Suppressor macrophage (primary cell): ENCODE measurements around the gene ADGRB3.
"Not testable (repeated sequence)": the region's sequence is repeated elsewhere in the genome, so short reads cannot be mapped to it uniquely, and the experiment has no call there.

Experiments used
- DNase-seq, 4 experiments: peaks; one replicate each; pipeline ENCODE4 v3.0.0-alpha.2; 2020 to 2022

The ADGRB3 gene

DNA sequence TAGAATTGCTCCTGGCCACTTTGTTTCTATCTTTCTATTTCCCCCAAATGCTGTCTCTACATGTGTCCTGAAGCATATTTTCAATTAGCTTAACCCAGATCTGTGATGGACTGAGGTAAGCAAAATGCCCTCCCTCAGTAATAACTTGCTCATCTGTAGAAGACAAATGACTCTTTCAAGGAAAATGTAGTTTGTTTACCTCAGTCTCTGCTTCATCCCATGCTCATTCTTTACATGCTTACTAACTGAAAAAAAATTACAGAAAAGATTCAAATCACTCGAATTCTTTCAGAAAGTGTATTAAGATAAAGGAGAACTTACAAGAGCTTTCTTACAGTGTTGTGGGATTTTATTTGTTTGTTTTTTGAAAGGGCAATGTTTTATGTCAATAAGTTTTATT is 630.6 kb downstream of the ADGRB3 start:
- no peak for DNase-seq

DNA sequence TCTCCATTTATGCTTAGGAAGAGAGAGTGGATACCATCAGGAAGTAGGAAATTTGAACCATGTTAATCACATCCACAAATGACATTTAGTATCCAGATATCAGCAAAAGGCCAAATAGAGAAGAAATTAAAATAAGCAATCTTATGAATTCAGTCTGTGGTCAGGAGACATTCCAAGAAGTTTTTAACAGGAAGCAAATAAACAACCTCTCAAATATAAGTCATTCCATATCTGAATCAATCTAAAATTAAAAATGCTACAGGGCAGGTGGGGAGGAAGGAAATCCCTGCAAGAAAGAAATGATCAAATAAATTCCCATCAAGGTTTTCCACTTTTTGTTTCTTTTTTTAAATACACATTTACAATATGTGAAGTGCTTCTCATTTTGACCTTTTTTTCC is 641.1 kb downstream of the ADGRB3 start:
- no peak for DNase-seq

DNA sequence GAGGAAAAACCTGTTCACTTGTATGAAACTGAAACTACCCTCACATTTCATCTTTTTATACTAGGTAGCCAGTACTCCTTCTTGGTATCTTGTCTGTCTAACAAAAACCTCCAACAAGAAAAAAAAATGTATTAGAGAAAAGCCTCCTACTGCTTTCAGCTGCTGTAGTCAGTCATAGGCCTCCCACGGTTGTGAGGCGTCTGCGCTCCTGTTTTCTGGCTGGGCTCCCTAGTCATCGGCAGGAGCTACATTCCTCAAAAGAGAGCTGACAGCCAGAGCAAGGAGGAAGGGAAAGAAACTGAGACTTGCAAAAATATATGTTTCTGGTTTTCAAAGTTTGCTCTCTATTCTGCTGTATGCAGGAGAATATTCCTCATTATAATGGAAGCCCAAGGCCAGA is 644.7 kb downstream of the ADGRB3 start:
- no peak for DNase-seq

DNA sequence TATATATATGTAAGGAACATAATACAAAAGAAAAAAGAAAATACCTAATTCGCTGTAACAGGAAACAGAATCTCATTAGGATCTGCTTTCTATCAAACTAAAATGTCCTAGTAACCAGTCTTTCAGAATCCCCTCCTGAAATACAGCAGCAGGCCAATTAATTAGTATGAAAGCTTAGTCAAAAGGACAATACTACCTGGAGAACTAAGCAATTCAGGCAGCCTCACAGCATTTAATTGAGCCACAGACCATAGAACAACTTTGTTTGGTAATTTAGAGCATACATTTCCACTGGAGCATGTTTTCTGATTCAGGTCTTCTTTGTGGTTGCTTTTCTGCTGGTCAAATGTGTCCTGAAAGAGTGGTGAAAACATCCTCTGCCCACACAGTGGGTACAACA is 645.8 kb downstream of the ADGRB3 start:
- no peak for DNase-seq

DNA sequence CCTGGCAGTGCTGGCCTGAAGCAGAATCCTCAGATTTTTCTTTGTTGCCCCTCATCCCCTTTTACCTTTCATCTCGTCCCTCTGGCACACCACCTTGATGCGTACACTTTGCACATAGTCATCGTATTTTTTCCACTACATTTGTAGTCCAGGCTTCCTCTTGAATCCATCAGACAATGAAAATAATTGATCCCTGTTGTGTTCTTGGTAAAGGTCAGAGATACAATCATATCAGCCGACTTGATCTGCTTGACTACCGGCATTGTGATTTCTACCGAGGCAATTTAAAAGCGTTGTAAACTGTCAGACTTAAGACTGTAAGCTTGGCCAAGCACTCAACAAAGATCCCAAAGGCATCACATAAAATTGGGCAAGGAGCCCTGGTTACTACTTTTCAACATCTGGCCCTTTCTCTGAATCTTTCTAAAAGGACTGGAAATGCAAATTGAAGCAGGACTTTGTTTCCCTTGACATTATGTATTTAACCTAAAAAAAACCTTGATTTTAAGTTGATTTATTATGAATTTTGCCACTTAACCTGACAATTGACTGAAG is 649.2 kb downstream of the ADGRB3 start:
- DNase-seq: no peak

DNA sequence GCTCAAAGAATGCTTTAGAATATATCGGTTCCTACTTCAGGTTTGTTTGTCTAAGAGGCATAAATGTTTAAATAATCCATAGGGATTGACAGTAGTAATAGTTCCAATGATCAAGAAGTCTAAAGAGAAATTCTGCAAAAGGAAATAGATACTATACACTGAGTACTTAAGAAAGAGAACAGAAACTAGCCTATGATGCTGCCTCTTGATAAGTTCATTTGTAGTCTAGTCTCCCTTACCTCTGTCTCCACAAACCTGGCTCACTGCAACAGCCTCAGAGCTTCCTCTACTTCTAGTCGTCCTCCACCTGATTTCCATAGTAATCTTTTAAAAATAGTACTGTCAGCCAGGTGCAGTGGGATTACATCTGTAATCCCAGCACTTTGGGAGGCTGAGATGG is 650.0 kb downstream of the ADGRB3 start:
- no peak for DNase-seq

DNA sequence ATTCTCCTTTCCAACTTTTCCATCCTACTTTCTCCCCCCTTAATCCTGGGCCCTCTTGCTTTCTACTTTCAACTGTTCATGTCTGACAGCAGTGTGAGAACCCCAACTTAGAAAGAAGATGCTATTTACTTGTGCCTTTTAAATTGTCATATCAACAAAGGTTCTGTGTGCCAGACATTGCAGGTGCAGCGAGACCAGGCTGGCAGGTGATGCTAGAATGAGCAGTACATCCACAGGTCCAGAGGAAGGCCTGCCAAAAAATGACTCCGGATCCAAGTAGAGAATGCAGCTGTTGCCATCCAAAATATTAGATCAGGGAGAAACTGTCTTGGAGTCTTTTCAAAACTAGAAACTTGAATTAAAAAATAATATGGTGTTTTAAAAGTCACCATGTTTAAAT is 651.2 kb downstream of the ADGRB3 start:
- no peak for DNase-seq

DNA sequence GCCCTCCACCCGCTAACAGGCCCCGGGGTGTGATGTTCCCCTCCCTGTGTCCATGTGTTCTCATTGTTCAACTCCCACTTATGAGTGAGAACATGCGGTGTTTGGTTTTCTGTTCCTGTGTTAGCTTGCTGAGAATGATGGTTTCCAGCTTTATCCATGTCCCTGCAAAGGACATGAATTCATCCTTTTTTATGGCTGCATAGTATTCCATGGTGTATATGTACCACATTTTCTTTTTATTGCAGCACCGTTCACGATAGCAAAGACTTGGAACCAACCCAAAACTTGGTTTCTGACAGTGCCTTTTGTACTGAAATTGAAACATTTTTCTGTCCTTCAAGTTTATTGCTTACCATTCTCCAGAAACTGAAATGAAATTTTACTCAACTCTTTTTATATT is 653.1 kb downstream of the ADGRB3 start:
- DNase-seq: not testable (repeated sequence)

DNA sequence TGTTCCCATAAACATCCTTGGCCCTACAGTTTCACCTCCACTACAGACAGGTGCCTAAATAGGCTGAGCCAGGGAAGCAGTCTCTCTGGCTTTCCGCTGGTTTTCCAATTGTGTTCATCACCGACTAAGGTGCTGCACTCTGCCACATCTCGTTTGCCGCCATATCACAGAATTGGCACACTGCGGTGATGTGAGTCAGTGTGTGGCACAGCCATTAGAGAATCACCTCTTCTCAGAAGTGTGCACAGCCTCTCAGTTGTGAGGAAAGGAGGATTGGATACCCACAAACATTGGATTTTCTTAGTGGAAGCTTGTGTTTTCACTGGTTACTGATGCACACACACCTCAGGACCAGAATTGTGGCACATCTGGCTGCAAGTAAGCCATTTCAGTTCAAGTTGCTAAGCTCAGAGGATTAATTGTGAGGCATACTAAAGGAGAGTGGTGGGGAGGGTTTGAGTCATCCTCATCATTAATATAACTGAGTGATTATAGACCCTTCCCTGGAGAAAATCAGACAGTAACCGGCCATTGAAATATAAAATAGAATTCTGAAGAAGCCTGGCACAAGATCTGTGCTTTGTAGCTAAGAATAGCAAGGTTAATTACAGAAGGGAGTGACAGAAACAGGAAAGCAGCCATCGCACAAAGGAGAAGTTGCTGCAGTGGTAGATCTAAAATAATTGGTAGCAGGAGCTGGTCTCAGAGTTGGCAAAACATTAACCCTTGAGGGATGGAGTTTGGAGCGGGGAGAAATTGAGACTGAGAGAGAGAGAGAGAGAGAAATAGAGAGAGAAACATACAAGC is 654.8 kb downstream of the ADGRB3 start:
- no peak for DNase-seq

DNA sequence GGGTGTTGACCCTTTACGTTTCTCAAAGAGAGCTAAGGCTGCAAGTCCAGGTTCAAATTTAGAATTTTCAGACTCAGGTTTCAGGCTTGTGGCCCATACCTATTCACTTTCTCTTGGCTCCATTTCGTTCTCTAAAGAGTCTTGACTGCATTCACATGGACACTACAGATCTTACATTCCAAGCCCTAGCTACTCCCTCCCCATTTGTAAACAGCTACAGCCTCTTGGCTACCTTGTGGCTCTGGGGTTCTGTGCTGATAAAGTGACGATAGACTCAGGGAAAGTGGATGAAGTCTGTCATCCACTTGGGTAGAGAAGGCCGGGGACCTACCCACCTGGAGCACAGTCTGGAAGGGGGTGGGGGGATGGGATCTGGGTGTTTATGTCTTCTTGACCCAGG is 658.4 kb downstream of the ADGRB3 start:
- no peak for DNase-seq

DNA sequence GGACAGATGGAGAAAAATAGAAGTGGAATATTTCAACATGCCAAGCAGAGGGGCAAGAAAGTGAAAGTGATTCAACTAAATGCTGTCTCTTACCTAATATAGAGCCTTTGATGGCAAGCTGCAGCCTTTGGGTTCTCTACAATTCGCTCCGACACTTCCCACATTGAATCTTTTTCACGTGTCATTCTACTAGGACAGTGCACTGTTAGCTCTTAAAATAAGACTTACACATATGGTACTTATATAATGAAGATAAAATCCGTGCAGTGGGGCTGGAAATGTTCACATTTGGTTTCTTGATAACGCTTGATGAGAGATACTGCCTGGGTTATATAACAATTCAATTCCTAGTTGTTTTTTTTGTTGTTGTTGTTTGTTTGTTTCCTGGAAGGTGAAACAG is 659.3 kb downstream of the ADGRB3 start:
- DNase-seq: no peak

DNA sequence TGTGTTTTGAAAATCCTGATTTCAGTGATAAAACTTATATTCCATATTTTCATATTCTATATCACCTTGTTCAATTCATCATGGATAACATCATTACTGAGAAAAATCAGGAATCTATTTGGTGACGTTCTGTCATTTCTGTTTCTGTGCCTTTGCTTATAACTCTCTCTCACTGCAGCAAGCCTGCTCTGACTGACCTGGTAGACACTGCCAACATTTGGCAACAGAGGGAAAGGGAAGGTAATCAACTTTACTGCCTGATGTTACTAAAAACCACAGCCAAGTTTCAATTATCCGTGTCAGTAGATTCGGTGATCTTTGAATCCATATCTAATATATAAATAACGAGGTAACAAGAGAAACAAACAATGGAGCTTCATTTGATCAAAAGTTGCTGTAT is 659.8 kb downstream of the ADGRB3 start:
- DNase-seq: no peak

DNA sequence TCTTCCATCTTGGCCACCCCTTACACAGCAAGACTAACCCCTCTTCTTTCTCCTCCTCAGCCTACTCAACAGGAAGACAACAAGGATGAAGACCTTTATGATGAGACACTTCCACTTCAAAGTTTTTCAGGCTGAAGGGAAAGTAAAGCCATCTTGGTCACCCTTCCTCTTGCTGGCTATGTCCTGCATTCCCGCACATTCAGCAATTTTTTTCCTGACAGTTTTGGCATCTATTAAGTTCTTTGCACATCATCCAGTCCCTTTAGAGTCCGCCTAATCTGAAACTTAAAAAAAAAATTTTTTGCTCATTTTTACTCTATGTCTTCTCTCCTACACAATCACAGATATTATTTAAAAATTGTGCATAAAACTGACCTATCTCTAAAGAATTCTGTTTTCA is 668.3 kb downstream of the ADGRB3 start:
- no peak for DNase-seq

DNA sequence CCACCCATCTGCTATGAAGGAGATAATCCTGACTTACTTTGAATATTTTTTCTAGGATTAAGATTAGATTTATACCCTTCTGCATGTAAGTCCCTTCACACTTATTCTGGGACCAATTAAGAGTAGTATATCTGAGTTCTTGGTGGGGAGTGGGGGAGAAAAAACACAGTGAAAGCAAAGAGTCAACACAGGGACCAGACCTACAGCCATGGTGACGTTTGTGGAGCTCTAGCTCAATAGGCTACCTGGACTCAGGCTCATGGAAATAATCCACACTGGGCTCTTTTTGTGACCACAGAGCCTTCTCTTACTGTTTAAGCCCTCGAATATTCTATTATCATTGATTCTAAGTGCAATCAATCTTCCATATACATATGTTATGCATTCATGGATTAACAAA is 670.4 kb downstream of the ADGRB3 start:
- DNase-seq: no peak

DNA sequence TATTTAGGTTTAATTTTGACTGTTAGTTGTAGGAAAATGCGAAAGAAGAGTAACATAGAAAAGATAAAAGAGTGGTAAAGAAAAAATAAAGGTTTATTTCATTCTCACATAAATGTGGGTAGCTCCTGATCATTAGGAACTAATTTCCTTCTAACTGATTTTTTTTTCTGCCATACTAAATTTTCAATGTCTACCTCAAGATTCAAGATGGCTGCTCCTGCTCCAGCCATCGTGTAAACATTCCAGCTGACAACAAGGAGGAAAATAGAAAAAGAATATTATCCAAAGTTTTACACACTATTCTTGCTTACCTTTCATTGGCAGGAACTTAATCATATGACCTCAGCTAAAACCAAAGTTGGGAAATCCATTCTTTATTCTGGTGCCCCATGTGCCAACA is 673.5 kb downstream of the ADGRB3 start:
- DNase-seq: no peak

DNA sequence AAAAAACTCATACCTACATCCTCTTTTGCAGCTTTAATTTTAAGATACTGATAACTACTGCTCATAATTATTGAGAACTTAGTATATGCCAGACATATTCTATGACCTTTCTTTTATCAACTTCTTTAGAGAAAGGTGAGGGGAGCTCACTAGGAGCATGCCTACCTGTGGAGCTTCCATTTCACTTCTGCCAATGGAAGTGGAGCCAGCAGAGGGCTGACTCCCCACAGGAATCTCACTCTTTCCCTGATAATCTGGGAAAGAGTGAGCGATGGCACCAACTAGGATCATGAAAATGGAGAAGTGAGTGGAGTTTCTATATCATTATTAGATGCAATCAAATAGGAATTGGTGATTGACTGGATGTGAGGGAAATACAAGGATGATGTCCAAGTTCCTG is 676.8 kb downstream of the ADGRB3 start:
- no peak for DNase-seq

DNA sequence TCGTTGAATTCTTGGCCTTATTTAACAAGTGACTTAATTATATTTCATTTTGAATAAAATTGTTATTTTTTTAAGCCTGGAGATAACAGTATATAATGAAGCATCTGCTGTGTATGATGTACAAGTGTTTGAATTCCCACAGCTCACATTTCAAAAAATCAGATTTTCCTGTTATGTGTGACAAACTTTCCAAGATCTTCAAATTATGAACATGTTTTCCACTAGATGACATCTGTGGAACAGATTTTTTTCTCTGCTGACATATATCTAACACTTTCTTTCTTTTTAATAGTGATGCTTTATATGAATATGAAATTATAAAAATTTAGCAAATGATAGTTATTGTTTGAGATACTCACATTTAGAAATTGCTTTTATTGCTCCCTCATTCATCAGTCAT is 678.9 kb downstream of the ADGRB3 start:
- DNase-seq: no peak

DNA sequence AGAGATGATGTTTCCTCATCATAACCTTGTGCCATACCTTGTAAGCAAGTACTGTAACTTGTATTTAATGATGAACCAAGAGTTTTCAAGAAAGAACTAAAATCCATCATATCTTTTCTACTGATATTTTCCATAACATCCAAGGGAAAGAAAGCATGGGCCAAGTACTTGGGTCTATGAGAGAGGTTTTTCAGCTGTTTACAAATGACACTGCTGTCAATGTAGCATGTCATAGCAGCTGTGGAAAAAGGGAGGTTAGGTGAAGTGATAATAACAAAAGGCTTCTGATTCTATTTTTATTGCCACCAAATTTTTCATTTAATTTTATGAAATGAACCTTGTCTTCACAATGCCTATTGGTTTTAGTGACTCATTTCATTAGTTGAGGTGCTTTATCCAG is 679.4 kb downstream of the ADGRB3 start:
- DNase-seq: no peak

DNA sequence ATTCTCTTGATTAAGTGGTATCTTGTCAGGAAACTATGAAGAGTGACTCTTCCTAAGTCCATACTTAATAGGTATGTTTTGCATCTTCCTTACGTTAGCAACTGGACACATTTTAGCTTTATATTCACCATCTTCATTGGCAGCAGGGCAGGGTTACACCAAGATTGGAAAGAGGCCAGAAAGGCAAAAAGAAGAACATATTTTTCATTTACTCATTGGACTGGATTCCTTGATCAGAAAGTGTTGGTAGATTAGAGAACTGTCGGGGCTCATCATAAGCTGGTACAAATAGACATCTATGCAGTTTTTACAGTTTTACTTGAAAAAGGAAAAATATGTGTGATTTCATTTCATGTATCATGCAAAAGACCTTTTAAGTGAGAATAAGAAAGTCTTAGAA is 696.8 kb downstream of the ADGRB3 start:
- DNase-seq: no peak

DNA sequence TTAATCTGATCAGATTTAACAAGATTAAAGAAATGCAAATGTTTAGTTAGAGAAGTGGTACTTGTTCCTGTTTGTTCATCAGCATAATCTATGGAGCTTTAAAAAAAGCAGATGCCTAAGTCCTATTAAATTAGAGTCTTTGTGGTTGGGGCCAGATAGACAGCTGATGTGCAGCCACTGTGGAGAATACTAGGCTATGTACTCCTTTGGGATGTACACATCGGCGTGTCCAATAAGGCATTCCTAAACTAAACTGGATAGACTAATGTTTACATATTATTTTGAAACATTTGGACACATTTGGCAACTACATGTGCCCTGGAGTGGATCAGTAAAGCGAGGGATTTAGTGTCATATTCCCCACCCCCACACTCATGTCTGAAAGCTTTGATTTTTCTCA is 702.2 kb downstream of the ADGRB3 start:
- no peak for DNase-seq

DNA sequence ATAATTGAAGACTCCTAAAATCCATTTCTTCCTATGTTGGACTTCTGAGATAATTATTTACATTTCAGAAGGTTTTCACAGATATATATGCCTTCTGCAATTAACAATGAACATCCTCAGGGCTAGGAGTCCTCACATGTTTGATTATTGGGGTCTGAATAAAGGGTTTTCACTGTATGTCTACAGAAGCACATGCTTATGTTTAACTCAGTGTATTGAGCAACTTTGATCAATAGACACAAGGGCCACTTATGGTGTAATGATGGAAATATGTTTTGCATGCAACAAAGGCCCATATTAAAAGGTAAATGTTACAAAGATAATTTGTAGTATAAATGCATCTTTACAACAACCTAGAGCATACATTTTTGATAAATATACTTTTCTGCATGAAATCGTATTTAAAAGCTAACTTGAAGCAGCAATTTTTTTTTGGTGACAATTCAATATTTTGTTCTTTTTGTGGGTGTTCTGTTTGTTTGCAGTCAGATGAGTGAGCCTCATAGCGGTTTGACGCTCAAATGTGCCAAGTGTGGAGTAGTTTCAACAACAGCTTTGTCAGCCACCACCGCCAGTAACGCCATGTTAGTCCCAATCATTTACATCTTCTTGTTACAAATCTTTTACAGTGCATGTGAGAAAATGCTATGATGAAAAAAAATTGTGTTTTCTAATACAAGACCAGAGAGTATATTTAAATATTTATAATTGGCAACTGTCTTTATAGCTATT is 703.5 kb downstream of the ADGRB3 start:
- no peak for DNase-seq

DNA sequence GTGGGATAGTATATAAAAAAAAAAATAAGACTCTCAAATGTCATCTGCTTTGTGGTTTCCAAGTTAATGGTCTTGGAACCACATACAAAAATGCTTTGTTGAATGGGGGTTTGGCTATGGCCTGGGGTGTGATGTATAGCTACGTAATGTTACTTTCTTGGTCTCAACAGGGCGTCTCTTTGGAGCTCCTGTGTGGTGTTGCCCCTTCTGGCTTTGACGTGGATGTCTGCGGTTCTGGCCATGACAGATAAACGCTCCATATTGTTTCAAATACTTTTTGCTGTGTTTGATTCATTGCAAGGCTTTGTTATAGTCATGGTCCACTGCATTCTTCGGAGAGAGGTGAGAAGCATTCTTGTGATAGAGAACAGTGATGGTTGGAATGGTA is 704.1 kb downstream of the ADGRB3 start:
- no peak for DNase-seq

DNA sequence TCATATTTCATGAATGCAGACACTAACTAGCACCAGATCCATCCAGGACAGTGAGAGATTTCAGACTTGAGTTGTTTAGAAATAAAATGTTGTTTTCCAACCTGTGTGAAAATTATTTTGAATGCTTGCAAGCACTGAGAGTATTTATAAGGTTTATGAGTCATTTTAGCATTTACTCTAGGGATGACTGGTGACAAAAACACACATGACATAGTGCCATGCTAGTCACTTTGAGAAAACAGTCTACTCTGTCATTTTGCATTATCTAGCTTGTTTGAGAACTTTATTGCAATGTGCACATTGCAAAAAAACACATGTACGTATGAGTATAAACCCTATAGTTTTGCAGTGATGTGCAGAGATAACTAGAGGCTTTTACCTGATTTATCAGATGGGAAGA is 705.1 kb downstream of the ADGRB3 start:
- DNase-seq: no peak

DNA sequence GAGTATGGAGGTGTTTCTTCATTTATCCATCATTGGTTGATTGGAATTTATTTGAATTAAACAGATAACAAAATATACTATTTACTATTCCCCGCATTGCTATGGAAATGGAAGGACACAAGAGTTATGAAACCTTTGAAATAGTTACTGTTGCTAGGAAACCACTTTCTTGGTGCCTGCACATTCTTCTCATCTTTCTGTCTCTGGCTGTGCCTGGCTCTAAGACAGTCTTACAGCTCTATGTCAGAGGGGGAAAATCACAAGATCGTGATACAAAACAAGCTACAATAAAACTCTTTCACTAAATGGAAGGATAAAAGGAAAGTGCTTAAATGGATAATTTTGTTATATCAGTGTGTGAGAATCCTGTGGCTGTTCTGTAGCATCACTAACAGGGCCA is 708.8 kb downstream of the ADGRB3 start:
- no peak for DNase-seq
